CD4-positive, CD25-positive, alpha-beta regulatory T cell (primary cell): Measurements from ENCODE around the gene DYSF. TPM values are rescaled to one million over a fixed set of nuclear protein-coding genes. Genes with fewer than 3 reads are reported as not detected.
A peak's percentile ranks its signal among the peaks of the same experiment; 100 is the strongest.

Experiments used
- ATAC-seq, 2 donors: fragments of 150-1000 bp; cut with Tn5 transposase; one replicate each; pipeline ENCODE4 v1.10.0; 2021; ENCODE audit warnings: low read depth in 2 of 2, moderate number of reproducible peaks in 2 of 2, moderate library complexity in 1 of 2
- DNase-seq, 3 donors: peaks; one replicate each; pipeline versions ENCODE4 v3.0.0 to v3.0.0-alpha.2; 2012 to 2022; ENCODE audit warnings: mixed read lengths in 1 of 3
- H3K27ac ChIP-seq: one replicate; pipeline ENCODE4 v1.7.0; 2013; ENCODE audit warnings: mild to moderate bottlenecking, low read length; ENCODE audit not compliant: insufficient read depth, poor library complexity, severe bottlenecking
- H3K27me3 ChIP-seq: one replicate; pipeline ENCODE4 v1.7.0; 2013; ENCODE audit warnings: low read length; ENCODE audit not compliant: control insufficient read depth, insufficient read depth
- H3K36me3 ChIP-seq: one replicate; pipeline ENCODE4 v1.7.0; 2013; ENCODE audit warnings: mild to moderate bottlenecking, low read length, moderate library complexity; ENCODE audit not compliant: control insufficient read depth, insufficient read depth
- H3K4me1 ChIP-seq: 2 replicates; pipeline ENCODE4 v1.7.0; 2013; ENCODE audit warnings: mild to moderate bottlenecking, low read length; ENCODE audit not compliant: insufficient read depth, control insufficient read depth, poor library complexity, severe bottlenecking
- H3K4me3 ChIP-seq: one replicate; pipeline ENCODE4 v1.7.0; 2013; ENCODE audit warnings: low read depth, mild to moderate bottlenecking, low read length, moderate library complexity
- H3K9me3 ChIP-seq, 2 experiments: 1 replicate in 1 of 2; 2 replicates in 1 of 2; pipeline ENCODE4 v1.7.0; 2013; ENCODE audit warnings: low read length in 2 of 2, mild to moderate bottlenecking in 1 of 2, moderate library complexity in 1 of 2; ENCODE audit not compliant: control insufficient read depth in 2 of 2
- H3K27ac Mint-ChIP-seq, 3 donors: one replicate each; pipeline ENCODE4 v1.8.0; 2020 to 2022; ENCODE audit warnings: mild to moderate bottlenecking in 3 of 3, mixed read lengths in 3 of 3, moderate library complexity in 2 of 3
- H3K27me3 Mint-ChIP-seq: one replicate; pipeline ENCODE4 v1.8.0; 2022; ENCODE audit warnings: mild to moderate bottlenecking, mixed read lengths
- H3K36me3 Mint-ChIP-seq: one replicate; pipeline ENCODE4 v1.8.0; 2020; ENCODE audit warnings: mixed read lengths
- H3K4me1 Mint-ChIP-seq, 4 donors: one replicate each; pipeline ENCODE4 v1.8.0; 2020 to 2022; ENCODE audit warnings: mixed read lengths in 4 of 4, mild to moderate bottlenecking in 1 of 4
- H3K4me3 Mint-ChIP-seq, 4 donors: one replicate each; pipeline ENCODE4 v1.8.0; 2020 to 2022; ENCODE audit warnings: mild to moderate bottlenecking in 4 of 4, mixed read lengths in 4 of 4, moderate library complexity in 3 of 4
- H3K9me3 Mint-ChIP-seq, 7 donors: one replicate each; pipeline ENCODE4 v1.8.0; 2020 to 2022; ENCODE audit warnings: mixed read lengths in 7 of 7, mild to moderate bottlenecking in 3 of 7, moderate library complexity in 2 of 7
- polyA plus RNA-seq, 4 donors: library from polyadenylated mRNA; unstranded; fragments of 300-500 nt; fragmentation: Illumina TruSeq; gene quantifications; one replicate each; pipeline ENCODE4 v1.2.3, GENCODE V29; 2021
- total RNA-seq: library from RNA; stranded (reverse); gene quantifications from one replicate; pipeline ENCODE4 v1.2.3, GENCODE V29; 2022

DYSF gene
- total and polyA plus RNA-seq, 5 donors from 2014 or later = 0.10 to 0.13 TPM; not detected in 3

DNA sequence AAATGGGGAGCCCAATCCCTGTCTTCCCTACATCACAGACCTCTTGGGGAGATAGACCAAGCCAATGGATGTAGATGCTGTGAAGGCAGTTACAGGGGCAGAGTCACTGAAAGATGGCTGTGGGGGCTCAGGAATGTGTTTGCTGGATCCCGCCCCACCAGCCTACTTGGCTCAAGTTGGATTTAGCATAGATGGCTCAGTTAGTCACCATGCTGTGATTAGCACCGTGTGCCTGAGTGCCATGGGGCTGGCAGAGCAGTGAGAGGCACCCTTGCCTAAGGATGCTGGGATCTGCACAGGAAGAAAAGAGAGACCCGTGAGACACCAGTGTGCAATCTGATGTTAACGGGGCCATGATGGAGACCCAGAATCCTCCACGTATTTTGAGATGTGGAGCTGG, 228.3 kb downstream of the DYSF start:
- Histone ChIP-seq H3K4me1 (no peaks in the 10 kb centered on the region), H3K9me3 (no peaks in the 10 kb centered on the region), H3K36me3 (no peaks in the 10 kb centered on the region), H3K4me3 (no peak overlapping the region), H3K27ac (no peak overlapping the region), H3K27me3 (no peaks in the 10 kb centered on the region)
- H3K36me3 Mint-ChIP-seq = no peaks in the 10 kb centered on the region
- H3K4me1 Mint-ChIP-seq = no peaks in the 10 kb centered on the region
- no peak overlapping the region for H3K27ac Mint-ChIP-seq
- peaks cover 0 to 2% (median 0%) of the 10 kb centered on the region in 7 donors for H3K9me3 Mint-ChIP-seq
- ATAC-seq (no peak), DNase-seq (no peak)
- no peak overlapping the region for H3K4me3 Mint-ChIP-seq
- H3K27me3 Mint-ChIP-seq = no peaks in the 10 kb centered on the region

DNA sequence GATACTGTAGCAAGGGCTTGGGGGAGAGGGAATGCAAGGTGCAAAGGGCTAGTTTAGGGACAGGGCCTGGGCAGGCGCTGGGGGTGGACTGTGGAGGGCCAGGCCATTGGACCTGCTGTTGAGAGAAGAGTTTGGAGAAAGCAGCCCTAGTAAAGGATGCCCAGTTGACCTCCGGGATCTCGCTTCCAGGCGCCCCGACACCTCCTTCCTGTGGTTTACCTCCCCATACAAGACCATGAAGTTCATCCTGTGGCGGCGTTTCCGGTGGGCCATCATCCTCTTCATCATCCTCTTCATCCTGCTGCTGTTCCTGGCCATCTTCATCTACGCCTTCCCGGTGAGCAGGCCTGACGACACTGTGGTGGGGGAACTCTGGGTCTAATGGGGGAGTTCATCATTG, 229.0 kb downstream of the DYSF start:
- no peak for ATAC-seq
- H3K9me3 ChIP-seq = no peaks in the 10 kb centered on the region
- DNase-seq = no peak
- Mint-ChIP-seq H3K9me3 (peaks cover 0 to 2% (median 0%) of the 10 kb centered on the region in 7 donors), H3K36me3 (no peaks in the 10 kb centered on the region), H3K4me1 (no peaks in the 10 kb centered on the region), H3K27me3 (no peaks in the 10 kb centered on the region), H3K27ac (no peak overlapping the region), H3K4me3 (peak overlapping the region in 1 of 4 donors; percentile 58)
- no peak overlapping the region for H3K27ac ChIP-seq
- no peaks in the 10 kb centered on the region for H3K4me1 ChIP-seq
- no peak overlapping the region for H3K4me3 ChIP-seq
- no peaks in the 10 kb centered on the region for H3K27me3 ChIP-seq
- no peaks in the 10 kb centered on the region for H3K36me3 ChIP-seq

DNA sequence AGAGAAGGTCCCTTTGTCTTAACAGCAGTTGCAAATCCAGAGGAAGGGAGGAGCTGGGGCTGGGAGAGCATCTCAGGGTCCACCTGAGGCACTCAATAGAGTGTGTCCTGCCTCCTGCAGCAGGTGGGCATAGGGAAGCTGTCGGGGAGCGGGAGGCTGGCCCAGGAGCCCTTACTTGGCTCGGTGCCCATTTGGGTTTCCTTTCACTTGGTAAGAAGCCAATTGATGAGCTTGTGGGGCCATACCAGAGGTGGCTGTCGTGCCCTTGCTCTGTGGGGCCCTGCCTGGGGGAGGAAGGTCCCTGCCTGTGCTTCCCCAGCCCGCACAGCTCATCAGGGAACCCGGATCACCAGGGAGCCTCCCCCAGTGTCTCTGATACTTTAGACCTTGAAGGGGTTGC, 229.7 kb downstream of the DYSF start:
- H3K4me1 Mint-ChIP-seq = no peaks in the 10 kb centered on the region
- no peaks in the 10 kb centered on the region for H3K9me3 ChIP-seq
- no peak overlapping the region for H3K4me3 ChIP-seq
- DNase-seq (no peak), ATAC-seq (no peak)
- no peaks in the 10 kb centered on the region for H3K36me3 ChIP-seq
- H3K27ac ChIP-seq = no peak overlapping the region
- H3K4me3 Mint-ChIP-seq = no peak overlapping the region
- H3K27me3 ChIP-seq = no peaks in the 10 kb centered on the region
- H3K9me3 Mint-ChIP-seq = peaks cover 0 to 2% (median 0%) of the 10 kb centered on the region in 7 donors
- no peak overlapping the region for H3K27ac Mint-ChIP-seq
- no peaks in the 10 kb centered on the region for H3K27me3 Mint-ChIP-seq
- H3K36me3 Mint-ChIP-seq = no peaks in the 10 kb centered on the region
- no peaks in the 10 kb centered on the region for H3K4me1 ChIP-seq

DNA sequence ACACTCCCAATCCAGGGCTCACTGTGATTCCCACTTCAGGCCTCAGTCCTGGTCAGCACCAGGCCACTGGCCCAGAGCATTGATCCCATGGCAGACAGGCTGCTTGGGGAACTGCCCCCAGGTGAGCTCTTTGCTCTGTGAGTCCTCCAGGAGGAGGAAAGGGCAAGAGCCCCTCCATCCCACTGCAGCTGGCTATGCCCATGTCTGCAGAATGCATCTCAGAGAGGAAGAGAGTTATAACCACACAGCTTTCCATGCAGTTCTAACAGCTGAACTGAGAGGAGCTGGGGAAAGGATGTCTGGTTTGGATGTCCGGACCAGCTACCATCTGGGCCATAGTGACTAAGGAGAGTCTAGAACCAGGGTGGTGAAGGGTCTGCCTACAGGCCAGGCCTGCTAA, 230.3 kb downstream of the DYSF start:
- H3K4me1 ChIP-seq = no peaks in the 10 kb centered on the region
- Mint-ChIP-seq H3K36me3 (no peaks in the 10 kb centered on the region), H3K4me3 (no peak overlapping the region), H3K27me3 (no peaks in the 10 kb centered on the region), H3K27ac (no peak overlapping the region), H3K4me1 (no peaks in the 10 kb centered on the region), H3K9me3 (peaks cover 0 to 2% (median 0%) of the 10 kb centered on the region in 7 donors)
- ATAC-seq (no peak), DNase-seq (no peak)
- no peak overlapping the region for H3K4me3 ChIP-seq
- H3K27me3 ChIP-seq = no peaks in the 10 kb centered on the region
- no peaks in the 10 kb centered on the region for H3K36me3 ChIP-seq
- H3K27ac ChIP-seq = no peak overlapping the region
- no peaks in the 10 kb centered on the region for H3K9me3 ChIP-seq

DNA sequence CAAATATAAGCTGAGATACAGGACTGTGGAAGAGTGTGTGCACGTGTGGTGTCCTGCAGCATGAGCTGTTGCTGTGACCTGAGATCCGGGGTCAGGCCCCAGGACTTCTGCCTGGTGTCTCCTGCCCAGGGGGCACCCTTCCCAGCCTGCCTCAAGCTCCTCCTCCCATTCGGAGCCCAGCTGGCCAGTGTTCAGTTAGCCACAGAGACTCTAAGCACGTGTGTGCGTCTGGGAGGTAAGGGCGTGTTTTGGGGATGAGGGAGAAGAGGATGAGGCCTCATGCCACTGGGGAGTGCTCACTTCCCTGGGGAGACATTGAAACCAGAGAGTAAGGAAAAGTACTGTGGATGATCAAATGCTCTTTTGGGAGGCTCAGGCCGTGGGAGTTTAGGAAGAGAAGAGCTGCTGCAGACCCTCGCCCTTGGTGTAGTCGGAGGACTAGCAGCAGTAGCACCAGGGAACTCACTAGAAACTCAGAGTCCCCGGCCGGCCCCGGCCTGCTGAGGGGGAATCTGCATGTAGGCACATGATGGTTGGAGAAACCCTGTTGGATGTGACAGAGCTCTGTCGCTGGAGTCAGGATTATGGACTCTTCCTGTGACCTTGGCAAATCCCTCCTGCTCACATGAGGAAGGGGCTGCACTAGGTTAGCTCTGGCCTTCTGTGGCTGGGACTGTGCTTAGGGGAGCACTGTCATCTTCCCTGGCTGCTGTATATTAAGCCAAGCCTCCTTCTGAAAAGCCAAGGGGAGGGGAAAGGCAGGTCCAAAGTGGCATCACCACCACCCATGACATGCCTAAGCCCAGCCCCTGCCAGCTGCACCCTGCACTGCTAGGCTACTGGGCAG, 231.1 kb downstream of the DYSF start:
- H3K27me3 ChIP-seq = no peaks in the 10 kb centered on the region
- H3K27me3 Mint-ChIP-seq = no peaks in the 10 kb centered on the region
- DNase-seq = no peak
- H3K9me3 Mint-ChIP-seq = peaks cover 0 to 3% (median 0%) of the 10 kb centered on the region in 7 donors
- H3K4me1 Mint-ChIP-seq = no peaks in the 10 kb centered on the region
- no peaks in the 10 kb centered on the region for H3K9me3 ChIP-seq
- H3K4me3 Mint-ChIP-seq = no peak overlapping the region
- ATAC-seq = no peak
- no peak overlapping the region for H3K4me3 ChIP-seq
- no peaks in the 10 kb centered on the region for H3K4me1 ChIP-seq
- no peak overlapping the region for H3K27ac ChIP-seq
- H3K27ac Mint-ChIP-seq = no peak overlapping the region
- H3K36me3 Mint-ChIP-seq = no peaks in the 10 kb centered on the region
- H3K36me3 ChIP-seq = no peaks in the 10 kb centered on the region

DNA sequence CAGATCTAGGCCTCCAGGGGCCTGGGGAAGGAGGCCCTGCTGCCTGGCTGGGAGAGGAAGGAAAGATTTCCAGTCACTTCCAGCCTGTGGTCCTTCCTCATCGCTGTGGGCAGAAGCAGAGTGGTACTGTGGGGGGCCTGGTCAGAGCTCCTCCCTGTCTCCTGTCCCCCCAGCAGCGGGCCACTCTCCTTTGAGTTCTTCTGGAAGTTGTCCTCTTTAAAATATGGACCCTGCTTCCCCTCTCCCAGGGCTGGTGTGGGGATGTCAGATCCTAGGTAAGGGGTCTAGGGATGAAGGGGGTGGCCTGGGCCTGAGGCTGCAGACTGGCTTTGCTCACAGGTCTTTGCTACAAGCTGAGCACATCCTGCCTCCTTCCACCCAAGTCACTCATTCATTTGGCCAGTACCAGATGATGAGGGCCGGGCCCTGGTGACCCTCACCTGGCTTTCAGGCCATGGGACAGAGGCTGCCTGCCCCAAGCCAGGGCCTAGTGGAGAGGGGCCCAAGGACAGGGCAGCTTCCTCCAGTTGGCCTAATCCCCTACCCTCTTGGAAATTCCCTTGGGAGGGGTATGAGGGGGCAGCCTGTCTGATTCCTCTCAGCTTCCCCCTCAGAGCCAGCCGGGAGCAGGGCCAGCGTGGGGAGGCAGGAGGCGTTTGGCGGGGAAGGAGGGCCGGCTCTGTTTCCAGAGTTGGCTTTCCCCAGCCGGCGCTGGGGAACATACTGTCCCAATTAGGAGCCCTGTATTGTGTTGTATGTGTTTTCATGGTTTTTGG, 231.9 kb downstream of the DYSF start:
- ATAC-seq (no peak), DNase-seq (no peak)
- H3K36me3 ChIP-seq = no peaks in the 10 kb centered on the region
- H3K9me3 ChIP-seq = no peaks in the 10 kb centered on the region
- H3K4me1 ChIP-seq = no peaks in the 10 kb centered on the region
- H3K27ac ChIP-seq = no peak overlapping the region
- Mint-ChIP-seq H3K27me3 (no peaks in the 10 kb centered on the region), H3K36me3 (no peaks in the 10 kb centered on the region), H3K27ac (no peak overlapping the region), H3K4me1 (no peaks in the 10 kb centered on the region), H3K4me3 (no peak overlapping the region), H3K9me3 (peaks cover 0 to 3% (median 0%) of the 10 kb centered on the region in 7 donors)
- H3K4me3 ChIP-seq = no peak overlapping the region
- no peaks in the 10 kb centered on the region for H3K27me3 ChIP-seq

DNA sequence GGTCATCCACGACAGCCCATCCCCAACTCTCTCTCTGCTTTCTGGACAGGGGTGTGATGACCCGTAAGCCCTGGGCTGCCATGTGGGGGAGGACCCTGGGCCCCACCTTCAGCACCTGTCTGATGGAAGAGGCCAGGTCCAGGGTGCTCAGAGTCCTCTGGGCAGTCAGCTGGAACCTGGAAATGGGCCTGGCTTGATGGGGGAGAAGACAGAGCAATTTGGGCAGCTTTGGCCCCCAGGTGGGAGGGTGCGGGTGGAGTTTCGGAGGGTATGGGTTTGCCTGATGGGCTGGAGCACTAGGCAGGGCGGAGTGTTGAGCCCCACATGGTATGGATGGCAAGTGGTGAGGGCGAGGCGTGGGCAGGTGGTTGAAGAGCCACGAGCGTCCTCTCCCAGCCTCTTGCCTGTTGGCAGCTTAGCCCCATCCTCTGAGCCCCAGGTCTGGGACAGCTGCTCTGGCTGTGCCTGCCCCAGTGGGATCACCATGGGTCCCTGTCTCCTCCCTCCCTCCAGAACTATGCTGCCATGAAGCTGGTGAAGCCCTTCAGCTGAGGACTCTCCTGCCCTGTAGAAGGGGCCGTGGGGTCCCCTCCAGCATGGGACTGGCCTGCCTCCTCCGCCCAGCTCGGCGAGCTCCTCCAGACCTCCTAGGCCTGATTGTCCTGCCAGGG, 232.7 kb downstream of the DYSF start:
- Mint-ChIP-seq H3K27me3 (no peaks in the 10 kb centered on the region), H3K27ac (no peak overlapping the region), H3K9me3 (peaks cover 0 to 3% (median 0%) of the 10 kb centered on the region in 7 donors), H3K36me3 (no peaks in the 10 kb centered on the region), H3K4me3 (no peak overlapping the region), H3K4me1 (no peaks in the 10 kb centered on the region)
- H3K4me1 ChIP-seq = no peaks in the 10 kb centered on the region
- no peak overlapping the region for H3K4me3 ChIP-seq
- H3K27ac ChIP-seq = no peak overlapping the region
- H3K9me3 ChIP-seq = no peaks in the 10 kb centered on the region
- no peaks in the 10 kb centered on the region for H3K36me3 ChIP-seq
- no peak for ATAC-seq
- no peaks in the 10 kb centered on the region for H3K27me3 ChIP-seq
- no peak for DNase-seq
